Breast epithelium (tissue), 4 donors: ENCODE results near the gene VMP1. TPM values are rescaled to one million over a fixed set of nuclear protein-coding genes. Genes with fewer than 3 reads are reported as not detected.

Source experiments
- DNase-seq, 2 donors: peaks; one replicate each; pipeline ENCODE4 v3.0.0-alpha.2; 2019; ENCODE audit warnings: low spot score in 2 of 2
- H3K27ac ChIP-seq, 2 donors: fragments of 200-600 bp; sonication (generic) in 1 of 2; one replicate each; pipeline ENCODE4 v1.5.1; 2016 to 2019; ENCODE audit warnings: mild to moderate bottlenecking in 1 of 2
- H3K27me3 ChIP-seq, 2 donors: fragments of 200-600 bp; sonication (generic) in 1 of 2; one replicate each; pipeline versions ENCODE4 v1.5.1 to v1.6.0; 2017 to 2019; ENCODE audit warnings: control low read depth in 1 of 2, mild to moderate bottlenecking in 1 of 2
- H3K36me3 ChIP-seq: fragments of 200-600 bp; one replicate; pipeline ENCODE4 v1.5.1; 2019
- H3K4me1 ChIP-seq, 2 donors: fragments of 200-600 bp; sonication (generic); one replicate each; pipeline ENCODE4 v1.5.1; 2016 to 2019; ENCODE audit warnings: control low read depth in 1 of 2
- H3K4me3 ChIP-seq, 3 donors: fragments of 200-600 bp; sonication (generic); 1 replicate in 2 of 3; 2 replicates in 1 of 3; pipeline ENCODE4 v1.5.1; 2016 to 2019; ENCODE audit warnings: mild to moderate bottlenecking in 3 of 3, moderate library complexity in 2 of 3
- H3K9me3 ChIP-seq, 2 donors: fragments of 200-600 bp; sonication (generic) in 1 of 2; one replicate each; pipeline ENCODE4 v1.5.1; 2016 to 2019; ENCODE audit warnings: control low read depth in 1 of 2
- POLR2A ChIP-seq: fragments of 450-650 bp; IDR thresholded peaks from one replicate; pipeline ENCODE4 v1.6.1; 2016; ENCODE audit warnings: antibody characterized with exemption, mild to moderate bottlenecking, moderate library complexity
- POLR2AphosphoS5 ChIP-seq, 3 donors: sonication (generic); formaldehyde crosslinking; IDR thresholded peaks; one replicate each; pipeline ENCODE4 v1.6.1; 2017; ENCODE audit warnings: antibody characterized with exemption in 3 of 3
- intact Hi-C: fragments of 100-400 bp; cut with DNase I; formaldehyde crosslinking; loops from one replicate; pipeline ENCODE4 v1.15.1; 2023; ENCODE audit warnings: low total_unique reads
- total RNA-seq, 3 donors: library from RNA; depleted of rRNA; stranded (reverse); fragments of >200 nt; gene quantifications; one replicate each; pipeline ENCODE4 v1.1.0, GENCODE V29; 2016
- TF ChIP-seq, protein P1 (sequence below), 3 donors: fragments of 450-650 bp; IDR thresholded peaks; one replicate each; pipeline ENCODE4 v1.5.1; 2016 to 2017; ENCODE audit warnings: antibody characterized with exemption in 3 of 3, mild to moderate bottlenecking in 3 of 3, moderate library complexity in 3 of 3

VMP1 gene
- total RNA-seq, 3 donors from 2014 or later: 142 to 636 (median 489) TPM

DNA sequence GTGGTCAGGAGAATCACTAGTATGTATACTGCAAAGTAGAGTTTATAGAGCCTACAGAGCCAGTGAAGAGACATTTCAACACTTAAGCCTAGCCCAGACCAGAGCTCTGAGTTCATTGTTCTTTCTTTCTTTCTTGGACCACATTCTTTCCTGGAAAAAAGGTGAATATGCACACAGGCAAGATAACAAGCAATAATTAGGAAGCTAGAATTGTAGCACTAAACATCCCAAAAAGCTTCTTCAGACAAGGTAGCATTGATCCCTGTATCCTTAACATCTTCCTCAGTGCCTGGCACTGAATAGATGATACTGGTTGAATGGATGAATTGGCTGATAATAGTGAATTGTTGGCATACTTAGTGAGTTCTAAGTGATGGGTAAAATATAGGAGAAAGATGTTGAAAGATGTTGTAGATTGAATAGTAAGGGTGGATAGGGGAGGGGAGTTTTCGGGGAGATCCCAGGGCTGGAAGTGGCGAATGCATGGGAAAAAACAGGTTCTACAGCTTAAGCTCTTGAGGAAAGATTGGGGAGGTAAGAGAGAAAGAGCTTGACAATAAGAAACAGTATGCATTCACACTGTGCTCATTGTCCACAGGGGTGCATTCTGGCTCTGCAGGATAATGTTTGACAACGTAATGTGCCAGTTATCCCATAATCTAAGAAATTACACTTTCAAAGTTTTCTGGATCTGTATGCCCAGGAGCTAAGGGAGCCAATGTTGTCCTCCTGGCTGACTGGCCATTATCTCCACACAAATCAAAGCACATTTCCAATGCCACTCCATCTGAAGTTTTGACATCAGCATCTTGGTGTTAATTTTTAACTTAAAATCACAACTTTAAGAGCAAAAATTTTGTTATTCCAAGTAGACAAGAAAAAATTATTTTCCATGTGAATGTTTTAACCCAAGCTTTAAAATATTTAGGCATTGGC lies 149.7 kb downstream of the VMP1 start:
- H3K4me1 ChIP-seq: peaks cover 3 to 4% of the 10 kb centered on the region in 2 donors
- intact Hi-C loops: no loop called here
- no peak overlapping the region for H3K4me3 ChIP-seq
- TF ChIP-seq POLR2AphosphoS5 (IDR thresholded peaks at IDR 0.05) (no peak), POLR2A (no peak)
- TF ChIP-seq, protein P1, sequence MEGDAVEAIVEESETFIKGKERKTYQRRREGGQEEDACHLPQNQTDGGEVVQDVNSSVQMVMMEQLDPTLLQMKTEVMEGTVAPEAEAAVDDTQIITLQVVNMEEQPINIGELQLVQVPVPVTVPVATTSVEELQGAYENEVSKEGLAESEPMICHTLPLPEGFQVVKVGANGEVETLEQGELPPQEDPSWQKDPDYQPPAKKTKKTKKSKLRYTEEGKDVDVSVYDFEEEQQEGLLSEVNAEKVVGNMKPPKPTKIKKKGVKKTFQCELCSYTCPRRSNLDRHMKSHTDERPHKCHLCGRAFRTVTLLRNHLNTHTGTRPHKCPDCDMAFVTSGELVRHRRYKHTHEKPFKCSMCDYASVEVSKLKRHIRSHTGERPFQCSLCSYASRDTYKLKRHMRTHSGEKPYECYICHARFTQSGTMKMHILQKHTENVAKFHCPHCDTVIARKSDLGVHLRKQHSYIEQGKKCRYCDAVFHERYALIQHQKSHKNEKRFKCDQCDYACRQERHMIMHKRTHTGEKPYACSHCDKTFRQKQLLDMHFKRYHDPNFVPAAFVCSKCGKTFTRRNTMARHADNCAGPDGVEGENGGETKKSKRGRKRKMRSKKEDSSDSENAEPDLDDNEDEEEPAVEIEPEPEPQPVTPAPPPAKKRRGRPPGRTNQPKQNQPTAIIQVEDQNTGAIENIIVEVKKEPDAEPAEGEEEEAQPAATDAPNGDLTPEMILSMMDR (IDR thresholded peaks at IDR 0.05): no peak
- H3K27me3 ChIP-seq: no peaks in the 10 kb centered on the region
- no peak for DNase-seq
- H3K27ac ChIP-seq: peak overlapping the region; percentile 10 to 43
- H3K36me3 ChIP-seq: no peaks in the 10 kb centered on the region
- H3K9me3 ChIP-seq: no peaks in the 10 kb centered on the region

DNA sequence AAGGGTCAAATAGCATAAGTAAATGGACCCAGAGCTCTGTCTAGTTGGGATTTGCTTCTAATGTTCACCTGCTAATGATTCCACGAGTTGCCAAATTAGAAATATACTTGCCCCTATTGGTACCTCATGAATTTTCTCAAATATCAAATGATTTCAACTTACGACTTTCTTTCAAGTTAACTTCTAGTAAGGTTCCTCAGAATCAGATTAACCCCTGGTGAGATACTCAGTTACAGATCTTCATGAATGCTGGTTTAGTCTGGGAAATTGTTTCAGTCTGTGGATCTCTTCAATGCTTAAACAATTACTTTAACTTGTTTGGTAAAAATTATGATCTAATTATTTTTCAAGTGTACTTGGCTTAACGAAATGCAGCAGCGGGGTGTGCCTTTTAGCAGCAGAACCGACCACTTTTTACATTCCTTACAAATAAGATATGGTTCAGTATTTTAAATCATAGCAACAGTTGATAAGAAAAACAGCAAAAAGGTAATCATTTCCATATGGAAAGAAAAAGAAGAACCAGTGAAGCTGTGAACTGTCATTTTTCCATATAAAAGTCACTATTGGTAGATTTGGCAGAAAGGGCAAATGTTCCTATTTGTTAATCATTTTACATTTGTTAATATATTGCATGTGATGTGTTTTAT lies 150.8 kb downstream of the VMP1 start:
- no peak for TF ChIP-seq POLR2AphosphoS5 (IDR thresholded peaks at IDR 0.05)
- no peaks in the 10 kb centered on the region for H3K27me3 ChIP-seq
- H3K27ac ChIP-seq: no peak overlapping the region
- H3K36me3 ChIP-seq: no peaks in the 10 kb centered on the region
- no peak overlapping the region for H3K4me3 ChIP-seq
- no peaks in the 10 kb centered on the region for H3K4me1 ChIP-seq
- no peaks in the 10 kb centered on the region for H3K9me3 ChIP-seq
- no peak for DNase-seq
- intact Hi-C loops: no loop called here

DNA sequence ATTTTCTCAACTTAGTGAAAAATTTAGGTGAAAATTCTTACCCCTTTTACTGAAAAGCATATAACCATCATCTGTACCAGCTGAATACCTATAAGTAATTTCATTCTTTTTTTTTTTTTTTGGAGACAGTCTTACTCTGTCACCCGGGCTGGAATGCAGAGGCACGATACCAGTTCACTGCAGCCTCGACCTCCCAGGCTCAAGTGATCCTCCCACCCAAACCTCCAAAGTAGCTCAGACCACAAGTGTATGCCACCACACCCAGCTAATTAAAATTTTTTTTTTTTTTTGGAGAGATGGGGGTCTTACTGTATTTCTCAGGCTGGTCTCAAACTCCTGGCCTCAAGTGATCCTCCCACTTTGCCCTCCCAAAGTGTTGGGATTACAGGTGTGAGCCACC lies 151.5 kb downstream of the VMP1 start:
- H3K27me3 ChIP-seq: no peaks in the 10 kb centered on the region
- no peak overlapping the region for H3K27ac ChIP-seq
- DNase-seq: no peak
- no peaks in the 10 kb centered on the region for H3K36me3 ChIP-seq
- TF ChIP-seq POLR2AphosphoS5 (IDR thresholded peaks at IDR 0.05): no peak
- TF ChIP-seq POLR2A: no peak
- TF ChIP-seq, protein P1 (IDR thresholded peaks at IDR 0.05): no peak
- intact Hi-C loops: no loop called here
- no peak overlapping the region for H3K4me3 ChIP-seq
- H3K4me1 ChIP-seq: no peaks in the 10 kb centered on the region
- no peaks in the 10 kb centered on the region for H3K9me3 ChIP-seq

DNA sequence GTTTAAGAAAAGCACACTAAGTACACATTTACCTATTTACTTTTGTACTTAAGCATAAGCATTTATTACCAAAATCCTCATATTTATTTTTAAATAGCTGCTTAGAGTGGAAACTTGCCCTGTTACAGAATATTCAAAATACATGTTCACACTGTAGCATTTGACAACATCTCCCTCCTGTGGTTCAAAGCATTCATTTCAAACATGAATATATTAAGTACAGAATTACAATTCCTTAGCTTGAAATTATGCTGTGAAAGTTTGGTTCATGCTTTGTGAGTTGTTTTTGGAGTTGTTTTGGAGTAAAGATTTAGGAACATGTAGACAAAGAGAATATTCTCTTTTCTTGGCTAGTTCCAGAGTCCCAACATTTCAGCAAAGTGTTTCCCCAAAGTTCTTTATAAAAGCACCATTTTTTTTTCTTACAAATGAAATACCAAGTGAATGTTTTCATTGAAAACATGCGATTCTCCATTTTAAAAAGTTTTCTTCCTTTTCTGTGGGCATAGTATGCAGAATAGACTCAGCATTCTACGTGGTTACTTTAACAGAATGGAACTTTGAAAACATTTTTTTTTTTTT lies 152.1 kb downstream of the VMP1 start:
- Histone ChIP-seq H3K27ac (no peak overlapping the region), H3K27me3 (no peaks in the 10 kb centered on the region), H3K9me3 (no peaks in the 10 kb centered on the region), H3K36me3 (no peaks in the 10 kb centered on the region), H3K4me3 (no peak overlapping the region), H3K4me1 (no peaks in the 10 kb centered on the region)
- intact Hi-C loops: no loop called here
- no peak for TF ChIP-seq POLR2AphosphoS5 (IDR thresholded peaks at IDR 0.05)
- no peak for TF ChIP-seq POLR2A
- TF ChIP-seq, protein P1 (IDR thresholded peaks at IDR 0.05): peak; percentile 68 to 76 (median 69)
- no peak for DNase-seq

DNA sequence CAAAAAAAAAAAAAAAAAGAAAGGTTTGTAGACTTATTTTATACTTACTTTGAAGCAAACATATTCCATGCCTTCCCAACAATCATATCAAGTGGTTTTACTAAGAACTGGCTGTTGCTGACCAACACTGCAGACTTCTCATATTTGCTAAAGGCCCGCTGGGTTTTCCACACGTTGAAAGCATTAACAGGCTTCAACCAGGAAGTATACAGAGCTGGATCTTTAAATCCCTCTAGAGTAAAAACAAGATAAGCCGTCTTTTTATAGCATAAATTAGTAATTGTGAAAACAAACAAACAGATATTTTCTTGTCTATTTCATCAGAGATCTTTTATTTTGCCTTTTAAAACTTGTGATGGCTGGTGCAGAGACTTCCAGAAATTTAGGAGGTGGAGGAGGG lies 156.2 kb downstream of the VMP1 start:
- Histone ChIP-seq H3K4me1 (no peaks in the 10 kb centered on the region), H3K4me3 (no peak overlapping the region), H3K9me3 (no peaks in the 10 kb centered on the region), H3K27me3 (no peaks in the 10 kb centered on the region), H3K36me3 (no peaks in the 10 kb centered on the region), H3K27ac (no peak overlapping the region)
- intact Hi-C loops: no loop called here
- DNase-seq: no peak
- TF ChIP-seq POLR2A (no peak), POLR2AphosphoS5 (IDR thresholded peaks at IDR 0.05) (no peak)
- TF ChIP-seq, protein P1 (IDR thresholded peaks at IDR 0.05): no peak
